ENCODE measurements around the gene PTPN21.

Gene PTPN21

DNA sequence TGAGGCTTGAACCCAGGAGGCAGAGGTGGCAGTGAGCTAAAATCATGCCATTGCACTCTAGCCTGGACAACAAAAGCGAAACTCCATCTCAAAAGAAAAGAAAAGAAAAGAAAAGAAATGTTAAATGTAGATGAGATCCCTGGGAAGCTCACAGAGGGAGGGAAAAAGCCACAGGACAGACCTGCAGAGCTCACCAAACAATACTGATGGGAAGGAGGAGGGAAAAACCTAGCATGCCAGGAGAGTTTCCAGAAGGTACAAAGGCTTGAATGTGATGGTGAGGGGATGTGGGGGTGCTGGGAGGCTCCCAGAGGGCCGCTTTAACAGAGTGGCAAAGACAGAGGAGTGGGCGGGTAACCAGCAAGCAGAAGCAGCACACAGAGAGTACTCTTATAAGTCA is 72.3 kb downstream of the PTPN21 start:
- TF ChIP-seq CTCF (IDR thresholded peaks at IDR 0.05; ENCODE audit: low read length) (no peak), EZH2 (optimal IDR thresholded peaks at IDR 0.05; ENCODE audit: low read depth, low read length) (no peak), EZH2phosphoT487 (IDR thresholded peaks at IDR 0.05; ENCODE audit: low read length) (no peak)
- Histone ChIP-seq H3K27ac (ENCODE audit: low read length) (no peak overlapping the region), H3K27me3 (replicated peaks; ENCODE audit: insufficient read depth, low read length) (no peaks in the 10 kb centered on the region), H3F3A (ENCODE audit: insufficient read depth, low read length) (no peaks in the 10 kb centered on the region), H3K36me3 (replicated peaks; ENCODE audit: insufficient read depth, low read length) (no peaks in the 10 kb centered on the region), H3K9me3 (replicated peaks; ENCODE audit: insufficient read depth, low read length) (no peaks in the 10 kb centered on the region), H3K79me2 (ENCODE audit: low read length) (no peaks in the 10 kb centered on the region), H3K9ac (ENCODE audit: low read length) (no peak overlapping the region), H3K4me1 (ENCODE audit: low read length) (no peaks in the 10 kb centered on the region), H2AFZ (ENCODE audit: low read length) (no peak overlapping the region), H3K4me2 (ENCODE audit: low read depth, low read length) (no peak overlapping the region), H4K20me1 (ENCODE audit: insufficient read depth, low read length) (no peaks in the 10 kb centered on the region), H3K9me2 (replicated peaks; ENCODE audit: insufficient read depth, low read length) (no peaks in the 10 kb centered on the region), H3K4me3 (ENCODE audit: low read length) (no peak overlapping the region)
- no peak for DNase-seq

DNA sequence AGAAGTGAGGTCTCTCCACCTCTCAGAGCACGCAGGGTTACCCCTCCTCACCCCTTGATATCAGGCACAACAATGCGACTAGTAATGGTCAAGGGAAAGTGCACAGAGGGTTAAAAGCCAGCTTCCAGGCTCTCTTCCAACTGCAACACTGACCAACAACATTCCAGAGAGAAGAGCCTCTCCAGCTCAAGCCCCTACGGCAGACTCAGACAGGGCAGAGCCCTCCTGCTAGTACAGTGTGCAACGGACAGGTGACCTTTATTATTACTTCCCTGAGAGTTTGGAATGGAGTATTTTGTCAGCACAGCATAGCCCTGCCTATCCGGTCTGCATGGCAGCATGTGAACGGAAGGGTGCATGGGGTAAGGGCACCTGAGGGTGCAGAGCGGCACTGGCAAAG is 73.0 kb downstream of the PTPN21 start:
- Histone ChIP-seq H3K4me2 (ENCODE audit: low read depth, low read length) (no peak overlapping the region), H3K4me1 (ENCODE audit: low read length) (no peaks in the 10 kb centered on the region), H3K9me2 (replicated peaks; ENCODE audit: insufficient read depth, low read length) (no peaks in the 10 kb centered on the region), H3K9ac (ENCODE audit: low read length) (no peak overlapping the region), H3K4me3 (ENCODE audit: low read length) (no peak overlapping the region), H3K27ac (ENCODE audit: low read length) (no peak overlapping the region), H3K9me3 (replicated peaks; ENCODE audit: insufficient read depth, low read length) (no peaks in the 10 kb centered on the region), H3K27me3 (replicated peaks; ENCODE audit: insufficient read depth, low read length) (no peaks in the 10 kb centered on the region), H3K36me3 (replicated peaks; ENCODE audit: insufficient read depth, low read length) (no peaks in the 10 kb centered on the region), H2AFZ (ENCODE audit: low read length) (no peak overlapping the region), H3F3A (ENCODE audit: insufficient read depth, low read length) (no peaks in the 10 kb centered on the region), H3K79me2 (ENCODE audit: low read length) (no peaks in the 10 kb centered on the region), H4K20me1 (ENCODE audit: insufficient read depth, low read length) (no peaks in the 10 kb centered on the region)
- no peak for DNase-seq
- TF ChIP-seq EZH2phosphoT487 (IDR thresholded peaks at IDR 0.05; ENCODE audit: low read length) (no peak), EZH2 (optimal IDR thresholded peaks at IDR 0.05; ENCODE audit: low read depth, low read length) (no peak), CTCF (IDR thresholded peaks at IDR 0.05; ENCODE audit: low read length) (no peak)

DNA sequence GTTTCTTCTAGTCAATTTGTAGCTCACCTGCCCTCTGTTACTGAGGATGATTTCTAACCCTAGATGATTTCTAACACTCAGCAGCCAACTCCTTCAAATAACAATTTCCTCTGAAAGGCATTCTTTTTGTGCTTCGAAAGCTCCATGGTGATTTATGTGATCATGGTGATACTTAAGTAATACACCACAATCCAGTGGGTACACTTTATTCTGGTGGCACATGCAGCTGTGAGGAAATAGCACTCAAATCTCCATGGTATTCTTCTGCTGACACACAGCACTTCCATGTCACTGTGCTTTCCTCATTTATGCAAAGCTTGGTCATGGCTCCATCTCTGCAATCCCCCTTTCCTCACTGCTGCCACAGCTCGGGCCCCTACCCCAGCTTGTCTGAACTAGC is 73.7 kb downstream of the PTPN21 start:
- Histone ChIP-seq H3K4me1 (ENCODE audit: low read length) (no peaks in the 10 kb centered on the region), H3K9ac (ENCODE audit: low read length) (no peak overlapping the region), H3K27ac (ENCODE audit: low read length) (no peak overlapping the region), H3K79me2 (ENCODE audit: low read length) (no peaks in the 10 kb centered on the region), H3K4me2 (ENCODE audit: low read depth, low read length) (no peak overlapping the region), H3K4me3 (ENCODE audit: low read length) (no peak overlapping the region), H3K9me3 (replicated peaks; ENCODE audit: insufficient read depth, low read length) (no peaks in the 10 kb centered on the region), H3K27me3 (replicated peaks; ENCODE audit: insufficient read depth, low read length) (no peaks in the 10 kb centered on the region), H3K9me2 (replicated peaks; ENCODE audit: insufficient read depth, low read length) (no peaks in the 10 kb centered on the region), H3F3A (ENCODE audit: insufficient read depth, low read length) (no peaks in the 10 kb centered on the region), H2AFZ (ENCODE audit: low read length) (no peak overlapping the region), H4K20me1 (ENCODE audit: insufficient read depth, low read length) (no peaks in the 10 kb centered on the region), H3K36me3 (replicated peaks; ENCODE audit: insufficient read depth, low read length) (no peaks in the 10 kb centered on the region)
- no peak for DNase-seq
- TF ChIP-seq EZH2phosphoT487 (IDR thresholded peaks at IDR 0.05; ENCODE audit: low read length) (no peak), CTCF (IDR thresholded peaks at IDR 0.05; ENCODE audit: low read length) (no peak)

Data from MM.1S (cell line).